Fibroblast of mammary gland (primary cell): ENCODE measurements around the gene SNUPN.

Source experiments
- DNase-seq: peaks from one replicate; pipeline ENCODE4 v3.0.0-alpha.2; 2010; ENCODE audit warnings: low read depth
- H3K4me3 ChIP-seq: 2 replicates; pipeline ENCODE4 v1.5.1; 2011; ENCODE audit warnings: low read depth, mild to moderate bottlenecking, low read length, moderate library complexity; ENCODE audit not compliant: control insufficient read depth
- TF ChIP-seq, protein P1 (sequence below): conservative IDR thresholded peaks from 2 replicates; pipeline ENCODE4 v1.5.1; 2011; ENCODE audit warnings: low read depth, low read length, inconsistent platforms; ENCODE audit not compliant: control insufficient read depth, insufficient read depth

The SNUPN gene

DNA sequence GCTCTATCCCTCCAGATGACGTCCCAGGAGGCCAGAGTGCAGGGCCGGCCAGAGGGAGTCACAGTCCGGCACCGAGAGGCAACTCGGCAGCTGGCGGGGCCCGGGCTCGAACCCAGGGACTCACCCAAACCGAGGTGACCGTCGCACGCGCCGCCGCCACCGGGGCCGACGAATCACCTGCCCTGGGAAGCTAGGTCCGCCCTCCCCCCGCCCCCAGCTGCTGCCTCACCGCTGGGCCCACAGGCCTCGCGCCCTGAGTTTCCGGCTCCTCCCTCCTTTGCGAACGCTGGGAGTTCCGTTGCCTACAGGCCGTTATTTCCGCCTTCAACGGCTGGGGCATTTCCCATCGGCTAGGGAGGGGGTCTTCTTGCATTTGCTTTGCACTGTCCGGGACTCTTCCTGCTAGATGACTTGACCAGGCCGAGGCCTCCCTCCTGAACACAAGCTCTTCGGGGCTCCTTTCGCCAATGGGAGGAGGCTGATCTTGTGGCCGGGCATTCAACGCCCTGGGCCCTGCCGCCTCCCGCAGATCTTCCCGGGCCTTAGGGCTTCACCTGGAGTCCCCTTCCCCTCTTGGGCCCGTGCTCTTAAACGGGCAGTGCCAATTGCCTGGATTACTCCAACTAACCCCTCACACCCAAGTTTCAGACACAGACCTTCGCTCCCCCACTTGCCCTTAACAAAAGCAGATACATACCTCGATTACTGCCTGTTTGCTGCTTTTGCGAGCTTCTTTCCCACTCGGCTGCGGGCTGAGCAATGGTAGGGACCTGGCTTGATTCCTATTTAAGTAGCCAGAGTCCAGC, at the start of gene SNUPN:
Gene SNUPN (minus strand): TSS at position 184 of the 806 bp plus-strand sequence. CDS start 4,674 bp downstream, outside the sequence.
- DNase-seq: peak; percentile 84
- H3K4me3 ChIP-seq: peak within 1 kb of the TSS; percentile 84
- TF ChIP-seq, protein P1, sequence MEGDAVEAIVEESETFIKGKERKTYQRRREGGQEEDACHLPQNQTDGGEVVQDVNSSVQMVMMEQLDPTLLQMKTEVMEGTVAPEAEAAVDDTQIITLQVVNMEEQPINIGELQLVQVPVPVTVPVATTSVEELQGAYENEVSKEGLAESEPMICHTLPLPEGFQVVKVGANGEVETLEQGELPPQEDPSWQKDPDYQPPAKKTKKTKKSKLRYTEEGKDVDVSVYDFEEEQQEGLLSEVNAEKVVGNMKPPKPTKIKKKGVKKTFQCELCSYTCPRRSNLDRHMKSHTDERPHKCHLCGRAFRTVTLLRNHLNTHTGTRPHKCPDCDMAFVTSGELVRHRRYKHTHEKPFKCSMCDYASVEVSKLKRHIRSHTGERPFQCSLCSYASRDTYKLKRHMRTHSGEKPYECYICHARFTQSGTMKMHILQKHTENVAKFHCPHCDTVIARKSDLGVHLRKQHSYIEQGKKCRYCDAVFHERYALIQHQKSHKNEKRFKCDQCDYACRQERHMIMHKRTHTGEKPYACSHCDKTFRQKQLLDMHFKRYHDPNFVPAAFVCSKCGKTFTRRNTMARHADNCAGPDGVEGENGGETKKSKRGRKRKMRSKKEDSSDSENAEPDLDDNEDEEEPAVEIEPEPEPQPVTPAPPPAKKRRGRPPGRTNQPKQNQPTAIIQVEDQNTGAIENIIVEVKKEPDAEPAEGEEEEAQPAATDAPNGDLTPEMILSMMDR: no peak

DNA sequence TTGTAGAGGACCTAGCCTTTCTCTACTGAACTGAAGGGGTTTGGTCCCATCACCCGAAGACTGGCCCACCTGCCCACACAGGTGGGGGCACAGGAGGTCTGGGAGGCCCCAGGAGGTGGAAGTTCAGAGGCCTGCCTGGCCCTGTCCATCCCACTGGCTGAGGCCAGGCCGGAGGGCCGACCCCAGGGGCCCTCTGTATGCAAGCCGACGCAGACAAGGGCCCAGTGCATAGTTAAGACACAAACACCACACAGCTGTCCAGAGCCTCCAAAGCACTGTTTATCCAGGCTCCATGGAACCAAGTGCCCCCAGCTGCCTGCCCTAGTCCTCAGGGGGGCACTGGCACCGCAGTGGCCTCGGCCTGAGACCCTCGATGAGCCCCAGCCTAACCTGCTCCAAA, 48.8 kb upstream of the SNUPN start:
- no peak for DNase-seq
- no peak overlapping the region for H3K4me3 ChIP-seq
- TF ChIP-seq, protein P1: no peak

DNA sequence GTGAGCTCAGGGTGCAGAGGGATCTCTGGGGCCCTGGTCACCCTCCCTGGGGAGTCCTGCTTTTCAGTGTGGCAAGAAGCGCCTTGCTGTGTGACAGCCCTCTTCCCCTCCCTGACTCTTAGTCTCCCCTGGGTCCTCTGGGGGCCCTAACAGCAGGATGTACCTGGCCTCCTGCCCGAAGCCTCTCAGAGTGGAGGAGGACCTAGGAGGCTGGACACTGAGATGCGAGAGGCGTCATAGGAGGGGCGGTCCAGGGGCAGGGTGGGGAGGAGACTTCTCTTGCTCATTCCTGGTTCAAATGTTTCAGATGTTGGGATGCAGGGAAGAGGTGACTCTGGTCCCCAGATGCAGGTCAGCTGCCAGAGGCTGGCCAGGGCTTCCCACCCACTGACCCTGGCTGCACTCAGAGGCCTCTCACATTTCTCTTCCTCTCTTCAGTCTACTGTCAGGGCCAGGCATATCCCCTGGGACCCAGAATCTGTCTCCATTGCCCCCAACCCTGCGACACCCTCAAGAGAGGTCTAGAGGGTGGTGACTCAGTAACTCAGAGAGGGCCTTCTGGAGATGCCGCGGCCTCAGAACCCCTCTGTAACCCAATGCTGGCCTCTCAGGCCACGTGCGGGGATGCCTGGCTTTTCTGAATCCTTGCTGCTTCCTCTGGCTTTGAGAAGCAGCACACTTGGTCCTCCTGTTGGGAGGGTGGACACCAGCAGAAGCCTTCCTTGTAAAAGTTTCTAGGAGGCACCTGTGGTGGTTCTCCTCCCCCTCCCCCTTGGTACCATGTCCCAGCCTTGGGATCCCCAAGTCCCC, 48.1 kb upstream of the SNUPN start:
- peak; percentile 88 for DNase-seq

DNA sequence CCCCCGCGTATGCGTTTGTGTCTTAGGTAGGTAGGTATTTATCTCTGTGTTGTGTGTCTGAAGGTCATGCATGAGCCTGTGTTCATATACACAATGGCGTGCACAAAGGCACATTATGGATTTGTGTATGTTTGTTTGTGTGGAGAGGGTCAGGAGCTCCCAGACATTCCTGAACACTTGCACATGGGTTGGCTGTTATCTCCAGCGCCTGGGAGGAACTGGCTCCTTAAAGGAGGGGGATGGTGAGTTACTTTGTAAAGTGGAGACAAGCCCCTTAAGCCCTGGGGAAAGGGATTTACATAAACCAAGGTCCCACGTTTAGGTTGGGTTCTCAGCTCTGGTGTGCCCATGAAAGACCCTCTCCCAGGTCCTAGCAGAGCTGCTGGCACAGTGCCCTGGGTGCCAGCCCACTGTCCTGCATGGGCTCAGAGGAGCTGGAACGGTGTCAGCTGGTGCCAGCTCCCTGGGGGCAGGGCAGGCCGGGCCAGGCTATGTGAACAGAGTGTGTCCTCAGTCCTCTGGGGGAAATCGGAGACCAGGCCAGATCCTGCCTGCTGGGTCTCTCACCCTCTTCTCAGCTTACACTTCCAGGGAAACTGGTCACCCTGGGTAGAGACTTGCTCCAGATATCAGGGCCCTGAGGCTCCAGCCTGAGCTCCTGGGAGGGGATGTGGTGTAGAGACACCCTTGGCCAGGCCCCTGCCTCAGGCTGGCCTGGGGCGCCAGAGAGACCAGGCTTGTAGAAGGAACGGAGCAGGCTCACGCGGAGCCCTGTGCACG, 47.3 kb upstream of the SNUPN start:
- no peak overlapping the region for H3K4me3 ChIP-seq
- TF ChIP-seq, protein P1: no peak
- DNase-seq: peak; percentile 52

More for the DNA sequence above, 48.1 kb upstream of the SNUPN start:
- TF ChIP-seq, protein P1: no peak
- H3K4me3 ChIP-seq: no peak overlapping the region

DNA sequence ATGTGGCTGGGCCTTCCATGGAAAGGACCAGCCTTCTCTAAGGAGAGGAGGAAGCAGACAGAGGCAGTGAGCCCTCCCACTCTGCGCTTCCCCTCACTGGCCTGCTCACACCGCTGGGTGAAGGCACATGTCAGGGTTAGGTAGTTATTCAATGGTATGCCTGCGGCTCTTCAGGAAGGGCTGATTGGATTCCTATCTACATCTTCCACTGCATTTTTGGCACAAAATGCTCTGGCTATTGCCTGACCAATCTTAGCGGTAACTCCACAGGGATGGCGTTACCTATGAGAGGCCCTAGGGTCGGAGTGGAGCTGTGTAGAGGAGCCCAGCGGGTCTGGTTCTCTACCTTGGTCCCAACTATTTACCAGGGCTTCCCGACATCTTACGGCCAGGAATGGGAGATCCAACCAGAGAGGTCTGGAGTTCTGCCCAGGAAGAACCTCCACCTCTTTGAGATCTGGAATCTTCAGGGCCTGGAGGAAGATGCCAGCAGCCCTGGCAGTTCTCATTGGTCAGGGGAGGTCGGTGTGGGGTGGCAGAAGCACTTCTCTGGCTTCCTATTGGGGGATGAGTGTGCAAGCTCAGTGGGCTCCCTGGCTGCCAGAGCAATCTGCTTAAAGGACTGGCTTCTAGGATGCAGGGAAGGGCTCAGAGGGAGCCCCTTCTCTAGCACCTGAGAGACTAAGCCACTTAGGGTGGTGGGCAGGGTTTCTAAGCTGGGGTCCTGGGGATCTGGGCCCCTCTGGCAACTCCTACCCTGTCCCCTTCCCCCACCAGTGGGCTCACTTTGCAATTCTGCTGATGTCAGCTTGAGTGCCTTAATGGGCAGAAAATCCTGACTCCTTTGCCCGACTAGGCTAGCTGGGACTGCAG, 46.4 kb upstream of the SNUPN start:
- H3K4me3 ChIP-seq: no peak overlapping the region
- no peak for DNase-seq
- TF ChIP-seq, protein P1: no peak
